Measurements from ENCODE around the gene KIF5C. TPM values are rescaled to one million over a fixed set of nuclear protein-coding genes. Genes with fewer than 3 reads are reported as not detected.

The KIF5C gene
- total RNA-seq, 2 experiments from 2014 or later: 10.2 to 11.1 TPM

GRCh38 chr2:148967578-148967977, 92.6 kb downstream of the KIF5C start:
- CTCF ChIA-PET: interaction anchor here (1.7 kb wide), 1 partner anchor 11 kb away, joined by 3 read pairs; no protein-coding TSS in a partner anchor
- Mint-ChIP-seq H3K9me3 (no peaks in the 10 kb centered on the region), H3K27me3 (no peaks in the 10 kb centered on the region), H3K27ac (no peak overlapping the region), H3K36me3 (ENCODE audit: low read depth) (no peaks in the 10 kb centered on the region), H3K4me3 (no peak overlapping the region), H3K4me1 (ENCODE audit: low read depth) (peaks cover 7% of the 10 kb centered on the region)
- no peak for DNase-seq
- ATAC-seq: no peak
- POLR2A ChIA-PET: no interaction called here
- intact Hi-C loops (cut with micrococcal nuclease): no loop called here
- no peak for TF ChIP-seq CTCF (IDR thresholded peaks at IDR 0.05)

- ATAC-seq: no peak
- intact Hi-C loops (cut with micrococcal nuclease): no loop called here
- Mint-ChIP-seq H3K9me3 (no peaks in the 10 kb centered on the region), H3K4me1 (ENCODE audit: low read depth) (peaks cover 7% of the 10 kb centered on the region), H3K36me3 (ENCODE audit: low read depth) (no peaks in the 10 kb centered on the region), H3K27ac (no peak overlapping the region), H3K4me3 (no peak overlapping the region), H3K27me3 (no peaks in the 10 kb centered on the region)
- ChIA-PET CTCF (interaction anchor here (1.7 kb wide), 1 partner anchor 11 kb away, joined by 3 read pairs; no protein-coding TSS in a partner anchor), POLR2A (no interaction called here)
- no peak for TF ChIP-seq CTCF (IDR thresholded peaks at IDR 0.05)
- no peak for DNase-seq
Measured at GRCh38 chr2:148968301-148968700, 93.3 kb downstream of the KIF5C start.

- intact Hi-C loops (cut with micrococcal nuclease): no loop called here
- Mint-ChIP-seq H3K27ac (no peak overlapping the region), H3K27me3 (no peaks in the 10 kb centered on the region), H3K9me3 (no peaks in the 10 kb centered on the region), H3K4me3 (no peak overlapping the region), H3K36me3 (ENCODE audit: low read depth) (no peaks in the 10 kb centered on the region), H3K4me1 (ENCODE audit: low read depth) (peaks cover 7% of the 10 kb centered on the region)
- ATAC-seq (no peak), DNase-seq (no peak)
- ChIA-PET CTCF (interaction anchor here (1.7 kb wide), 1 partner anchor 10 kb away, joined by 3 read pairs; no protein-coding TSS in a partner anchor), POLR2A (no interaction called here)
- no peak for TF ChIP-seq CTCF (IDR thresholded peaks at IDR 0.05)
Measured at GRCh38 chr2:148968776-148969319, 93.8 kb downstream of the KIF5C start.

GRCh38 chr2:148969659-148970061, 94.6 kb downstream of the KIF5C start:
- H3K9me3 Mint-ChIP-seq: no peaks in the 10 kb centered on the region
- H3K4me3 Mint-ChIP-seq: no peak overlapping the region
- intact Hi-C loops (cut with micrococcal nuclease): no loop called here
- peaks cover 7% of the 10 kb centered on the region for H3K4me1 Mint-ChIP-seq (ENCODE audit: low read depth)
- no peak for ATAC-seq
- H3K27ac Mint-ChIP-seq: no peak overlapping the region
- H3K27me3 Mint-ChIP-seq: no peaks in the 10 kb centered on the region
- no peak for TF ChIP-seq CTCF (IDR thresholded peaks at IDR 0.05)
- no peaks in the 10 kb centered on the region for H3K36me3 Mint-ChIP-seq (ENCODE audit: low read depth)
- DNase-seq: no peak
- POLR2A ChIA-PET: interaction anchor here (0.9 kb wide), 1 partner anchor 10 kb away, joined by 3 read pairs; no protein-coding TSS in a partner anchor
- CTCF ChIA-PET: no interaction called here

GRCh38 chr2:148970385-148970784, 95.4 kb downstream of the KIF5C start:
- ATAC-seq (no peak), DNase-seq (no peak)
- POLR2A ChIA-PET: interaction anchor here (0.9 kb wide), 1 partner anchor 11 kb away, joined by 3 read pairs; no protein-coding TSS in a partner anchor
- Mint-ChIP-seq H3K27ac (no peak overlapping the region), H3K36me3 (ENCODE audit: low read depth) (no peaks in the 10 kb centered on the region), H3K27me3 (no peaks in the 10 kb centered on the region), H3K9me3 (no peaks in the 10 kb centered on the region), H3K4me3 (no peak overlapping the region), H3K4me1 (ENCODE audit: low read depth) (peaks cover 7% of the 10 kb centered on the region)
- no peak for TF ChIP-seq CTCF (IDR thresholded peaks at IDR 0.05)
- intact Hi-C loops (cut with micrococcal nuclease): no loop called here
- CTCF ChIA-PET: no interaction called here

Measured in activated CD8-positive, alpha-beta T cell treated with anti-CD3 and anti-CD28 coated beads for 36 hours (primary cell).